Measurements from ENCODE around the gene FRMD4B.

DNA sequence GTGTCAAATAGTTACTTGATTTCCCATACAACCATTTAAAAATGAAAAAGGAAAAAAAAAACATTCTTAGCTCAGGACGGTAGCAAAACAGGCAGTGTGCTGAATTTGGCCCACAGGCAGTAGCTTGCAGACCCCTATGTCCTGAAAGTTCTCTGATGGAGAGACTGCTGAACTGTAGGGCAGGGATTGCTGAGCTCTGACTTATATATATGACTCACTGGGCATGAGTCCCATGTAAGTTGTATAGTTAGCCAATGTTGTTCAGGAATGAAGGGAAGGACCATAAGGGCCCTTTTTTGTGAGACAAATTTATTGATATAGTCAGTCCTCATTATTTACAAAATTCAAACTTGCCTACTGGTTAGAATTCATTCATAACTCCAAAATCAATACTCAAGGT is 36.9 kb upstream of the FRMD4B start:
- TF ChIP-seq, protein P1, sequence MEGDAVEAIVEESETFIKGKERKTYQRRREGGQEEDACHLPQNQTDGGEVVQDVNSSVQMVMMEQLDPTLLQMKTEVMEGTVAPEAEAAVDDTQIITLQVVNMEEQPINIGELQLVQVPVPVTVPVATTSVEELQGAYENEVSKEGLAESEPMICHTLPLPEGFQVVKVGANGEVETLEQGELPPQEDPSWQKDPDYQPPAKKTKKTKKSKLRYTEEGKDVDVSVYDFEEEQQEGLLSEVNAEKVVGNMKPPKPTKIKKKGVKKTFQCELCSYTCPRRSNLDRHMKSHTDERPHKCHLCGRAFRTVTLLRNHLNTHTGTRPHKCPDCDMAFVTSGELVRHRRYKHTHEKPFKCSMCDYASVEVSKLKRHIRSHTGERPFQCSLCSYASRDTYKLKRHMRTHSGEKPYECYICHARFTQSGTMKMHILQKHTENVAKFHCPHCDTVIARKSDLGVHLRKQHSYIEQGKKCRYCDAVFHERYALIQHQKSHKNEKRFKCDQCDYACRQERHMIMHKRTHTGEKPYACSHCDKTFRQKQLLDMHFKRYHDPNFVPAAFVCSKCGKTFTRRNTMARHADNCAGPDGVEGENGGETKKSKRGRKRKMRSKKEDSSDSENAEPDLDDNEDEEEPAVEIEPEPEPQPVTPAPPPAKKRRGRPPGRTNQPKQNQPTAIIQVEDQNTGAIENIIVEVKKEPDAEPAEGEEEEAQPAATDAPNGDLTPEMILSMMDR (IDR thresholded peaks at IDR 0.05): no peak
- no peak for TF ChIP-seq POLR2A (IDR thresholded peaks at IDR 0.05)
